ENCODE measurements around the gene ERP44.
"Not testable (repeated sequence)": the region's sequence is repeated elsewhere in the genome, so short reads cannot be mapped to it uniquely, and the experiment has no call there.

The ERP44 gene

GRCh38 chr9:100064872-100065581 is 33.8 kb downstream of the ERP44 start:
- no peak for DNase-seq

GRCh38 chr9:100063185-100063584 is 35.6 kb downstream of the ERP44 start:
- no peak for DNase-seq

- not testable (repeated sequence) for DNase-seq
Observed at GRCh38 chr9:100062683-100063082, 36.1 kb downstream of the ERP44 start.

- no peak for DNase-seq
Observed at GRCh38 chr9:100058699-100059579, 39.9 kb downstream of the ERP44 start.

- DNase-seq = no peak
Observed at GRCh38 chr9:100057624-100058023, 41.2 kb downstream of the ERP44 start.

GRCh38 chr9:100056561-100056960 is 42.2 kb downstream of the ERP44 start:
- DNase-seq = no peak

- DNase-seq = no peak
Observed at GRCh38 chr9:100052375-100052774, 46.4 kb downstream of the ERP44 start.

- no peak for DNase-seq
Observed at GRCh38 chr9:100049551-100049950, 49.2 kb downstream of the ERP44 start.

- DNase-seq = no peak
Observed at GRCh38 chr9:100038472-100038871, 60.3 kb downstream of the ERP44 start.

- DNase-seq = no peak
Observed at GRCh38 chr9:100033877-100034551, 64.8 kb downstream of the ERP44 start.

- no peak for DNase-seq
Observed at GRCh38 chr9:100030548-100030947, 68.3 kb downstream of the ERP44 start.

GRCh38 chr9:100029251-100029650 is 69.5 kb downstream of the ERP44 start:
- no peak for DNase-seq

- DNase-seq = no peak
Observed at GRCh38 chr9:100028201-100028784, 70.5 kb downstream of the ERP44 start.

- DNase-seq = no peak
Observed at GRCh38 chr9:100027543-100027942, 71.3 kb downstream of the ERP44 start.

- no peak for DNase-seq
Observed at GRCh38 chr9:100021931-100022330, 76.9 kb downstream of the ERP44 start.

- no peak for DNase-seq
Observed at GRCh38 chr9:100020121-100020795, 78.5 kb downstream of the ERP44 start.

- DNase-seq = no peak
Observed at GRCh38 chr9:100019541-100019940, 79.3 kb downstream of the ERP44 start.

- DNase-seq = no peak
Observed at GRCh38 chr9:100014846-100015245, 84.0 kb downstream of the ERP44 start.

- no peak for DNase-seq
Observed at GRCh38 chr9:100013573-100013972, 85.2 kb downstream of the ERP44 start.

GRCh38 chr9:100012279-100012678 is 86.5 kb downstream of the ERP44 start:
- no peak for DNase-seq

- DNase-seq = peak in 1 of 2 experiments; percentile 4
Observed at GRCh38 chr9:100011062-100011681, 87.6 kb downstream of the ERP44 start.

- DNase-seq = no peak
Observed at GRCh38 chr9:99999797-100000196, 99.0 kb downstream of the ERP44 start.
